ENCODE data around the gene KRTAP4-7. TPM values are rescaled to one million over a fixed set of nuclear protein-coding genes. Genes with fewer than 3 reads are reported as not detected.
"Not testable (repeated sequence)": the region's sequence is repeated elsewhere in the genome, so short reads cannot be mapped to it uniquely, and the experiment has no call there.

The KRTAP4-7 gene
- total RNA-seq, 1 donor from 2014 or later = not detected

DNA sequence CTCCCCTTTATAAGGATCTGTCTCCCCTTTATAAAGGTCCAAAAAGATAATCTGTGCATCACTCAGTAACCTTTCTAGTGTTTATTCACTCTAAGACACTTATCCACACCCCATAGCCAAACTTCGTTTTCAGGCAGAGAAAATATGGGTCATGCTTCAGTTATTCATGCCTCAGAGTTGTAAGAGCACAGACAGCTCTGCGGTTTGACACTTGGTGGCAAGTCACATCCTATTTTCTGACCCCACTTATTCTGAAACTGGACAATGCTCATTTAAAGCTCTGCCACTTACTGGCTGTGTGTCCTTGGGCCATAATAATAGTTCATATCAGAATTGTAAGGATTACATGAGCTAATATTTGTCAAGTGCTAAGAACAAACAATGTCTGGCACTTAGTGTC, 34.8 kb upstream of the KRTAP4-7 start:
- Histone ChIP-seq H3K27ac (no peak overlapping the region), H3K4me1 (no peaks in the 10 kb centered on the region), H3K4me3 (no peak overlapping the region), H3K9me3 (peaks cover 0 to 3% of the 10 kb centered on the region in 2 donors), H3K27me3 (no peaks in the 10 kb centered on the region), H3K36me3 (no peaks in the 10 kb centered on the region)
- no peak for DNase-seq (ENCODE audit: low spot score in 2 of 2)
- no peak for TF ChIP-seq CTCF (IDR thresholded peaks at IDR 0.05)
- intact Hi-C loops (cut with DNase I) = no loop called here

GRCh38 chr17:41052566-41052965, 31.4 kb upstream of the KRTAP4-7 start:
- H3K4me1 ChIP-seq = no peaks in the 10 kb centered on the region

DNA sequence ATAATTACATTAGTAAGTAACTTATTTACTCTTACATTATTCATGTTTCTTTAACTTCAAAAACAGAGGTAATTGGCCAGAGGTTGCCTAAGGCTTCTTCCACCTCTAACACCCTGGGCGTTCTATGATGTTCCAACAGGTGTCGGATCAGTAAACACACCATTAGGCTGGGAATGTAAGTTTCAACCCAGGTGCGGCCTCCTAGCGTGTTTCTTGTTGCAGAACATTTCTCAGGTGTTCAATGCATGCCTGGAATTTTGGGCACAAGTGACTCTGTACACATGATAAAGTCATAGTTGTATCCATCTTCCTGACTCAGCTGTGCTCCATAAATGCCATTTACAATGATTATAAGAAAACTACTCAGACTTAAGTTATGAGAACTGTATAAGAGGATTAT, 29.9 kb upstream of the KRTAP4-7 start:
- intact Hi-C loops (cut with DNase I) = no loop called here
- Histone ChIP-seq H3K4me3 (no peak overlapping the region), H3K27me3 (no peaks in the 10 kb centered on the region), H3K27ac (no peak overlapping the region), H3K9me3 (peaks cover 0 to 3% of the 10 kb centered on the region in 2 donors), H3K36me3 (no peaks in the 10 kb centered on the region), H3K4me1 (no peaks in the 10 kb centered on the region)
- TF ChIP-seq CTCF (IDR thresholded peaks at IDR 0.05) = no peak
- no peak for DNase-seq (ENCODE audit: low spot score in 2 of 2)

More at GRCh38 chr17:41052566-41052965, 31.4 kb upstream of the KRTAP4-7 start:
- Histone ChIP-seq H3K36me3 (no peaks in the 10 kb centered on the region), H3K27ac (no peak overlapping the region), H3K27me3 (no peaks in the 10 kb centered on the region), H3K4me3 (no peak overlapping the region), H3K9me3 (peaks cover 0 to 3% of the 10 kb centered on the region in 2 donors)
- no peak for DNase-seq (ENCODE audit: low spot score in 2 of 2)
- TF ChIP-seq CTCF (IDR thresholded peaks at IDR 0.05) = no peak
- intact Hi-C loops (cut with DNase I) = no loop called here

DNA sequence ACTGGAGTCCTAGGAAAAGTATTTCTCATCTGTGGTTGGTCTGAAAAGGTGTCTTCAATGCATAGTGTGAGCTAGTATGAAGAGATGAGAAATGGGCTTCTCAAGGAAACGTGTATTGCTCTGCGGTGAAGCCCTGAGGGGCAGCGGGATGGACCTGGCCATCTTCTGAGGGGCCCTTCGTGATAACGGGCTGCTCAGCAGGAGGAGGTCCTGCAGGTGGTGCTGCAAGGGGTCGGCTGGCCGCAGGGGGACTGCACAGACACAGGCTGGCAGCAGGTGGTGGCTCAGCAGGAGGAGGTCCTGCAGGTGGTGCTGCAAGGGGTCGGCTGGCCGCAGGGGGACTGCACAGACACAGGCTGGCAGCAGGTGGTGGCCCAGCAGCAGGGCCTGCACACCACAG, 29.4 kb upstream of the KRTAP4-7 start:
- intact Hi-C loops (cut with DNase I); H3K4me3 ChIP-seq; H3K27me3 ChIP-seq; DNase-seq (ENCODE audit: low spot score in 2 of 2); H3K9me3 ChIP-seq; H3K4me1 ChIP-seq; H3K36me3 ChIP-seq; H3K27ac ChIP-seq: not testable (repeated sequence)

DNA sequence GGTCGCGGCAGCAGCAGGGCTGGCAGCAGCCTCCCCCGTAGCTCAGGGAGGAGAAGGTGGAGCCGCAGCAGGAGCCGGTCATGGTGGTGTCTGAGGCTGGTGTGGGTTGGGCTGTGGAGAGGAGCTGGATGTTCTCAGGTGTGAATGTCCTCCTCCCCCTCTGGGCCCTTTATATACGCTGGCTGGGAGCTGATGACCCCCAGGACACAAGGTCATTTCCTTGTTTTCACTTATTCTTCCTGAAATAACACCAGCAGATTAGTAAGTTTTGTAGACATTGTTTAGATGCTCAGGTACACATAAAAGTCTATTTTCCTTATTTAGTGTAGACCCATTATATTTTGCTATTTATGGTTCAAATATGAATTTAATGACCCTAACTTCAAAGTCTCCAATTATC, 28.8 kb upstream of the KRTAP4-7 start, which contains the start of gene KRTAP2-2:
Gene KRTAP2-2 (minus strand): TSS at position 101 of the 400 bp plus-strand sequence. CDS start 19 bp downstream, at position 82.
- DNase-seq (ENCODE audit: low spot score in 2 of 2); H3K36me3 ChIP-seq; H3K4me3 ChIP-seq; H3K9me3 ChIP-seq; H3K4me1 ChIP-seq; intact Hi-C loops (cut with DNase I); H3K27me3 ChIP-seq; H3K27ac ChIP-seq: not testable (repeated sequence)

- TF ChIP-seq CTCF (IDR thresholded peaks at IDR 0.05) = no peak
- intact Hi-C loops (cut with DNase I) = no loop called here
- no peak overlapping the region for H3K27ac ChIP-seq
- H3K4me3 ChIP-seq = no peak overlapping the region
- peaks cover 0 to 3% of the 10 kb centered on the region in 2 donors for H3K9me3 ChIP-seq
- peaks cover 9 to 10% of the 10 kb centered on the region in 2 donors for H3K4me1 ChIP-seq
- H3K36me3 ChIP-seq = no peaks in the 10 kb centered on the region
- no peaks in the 10 kb centered on the region for H3K27me3 ChIP-seq
- DNase-seq (ENCODE audit: low spot score in 2 of 2) = no peak
These were observed 26.4 kb upstream of the KRTAP4-7 start for GRCh38 chr17:41057547-41057946.

DNA sequence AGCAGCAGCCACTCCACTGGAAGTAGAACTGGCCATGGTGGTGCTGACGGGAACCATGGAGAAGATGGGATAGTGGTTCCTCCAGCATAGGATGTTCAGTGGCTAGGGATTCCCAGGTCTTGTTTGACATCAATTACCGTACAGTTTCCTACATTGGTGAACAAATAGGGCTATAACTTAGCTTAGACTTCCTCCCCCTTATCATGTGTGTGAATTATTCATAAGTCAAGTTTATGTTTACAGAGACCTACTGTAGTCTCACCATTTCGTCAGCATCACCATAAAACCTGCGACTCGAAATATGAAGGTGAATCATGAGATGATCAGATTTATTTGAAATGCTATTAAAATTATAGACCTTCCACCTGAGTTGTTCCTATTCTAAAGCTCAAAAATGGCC, 25.2 kb upstream of the KRTAP4-7 start:
- intact Hi-C loops (cut with DNase I) = no loop called here
- no peaks in the 10 kb centered on the region for H3K36me3 ChIP-seq
- no peak for DNase-seq (ENCODE audit: low spot score in 2 of 2)
- H3K27me3 ChIP-seq = no peaks in the 10 kb centered on the region
- peaks cover 9 to 10% of the 10 kb centered on the region in 2 donors for H3K4me1 ChIP-seq
- no peaks in the 10 kb centered on the region for H3K9me3 ChIP-seq
- H3K4me3 ChIP-seq = no peak overlapping the region
- H3K27ac ChIP-seq = no peak overlapping the region
- TF ChIP-seq CTCF (IDR thresholded peaks at IDR 0.05) = no peak

- DNase-seq (ENCODE audit: low spot score in 2 of 2); intact Hi-C loops (cut with DNase I); H3K4me3 ChIP-seq: not testable (repeated sequence)
These were observed 24.5 kb upstream of the KRTAP4-7 start for GRCh38 chr17:41059276-41060051.

More at GRCh38 chr17:41059276-41060051, 24.5 kb upstream of the KRTAP4-7 start:
- H3K27me3 ChIP-seq, H3K36me3 ChIP-seq, H3K4me1 ChIP-seq, H3K9me3 ChIP-seq, H3K27ac ChIP-seq: not testable (repeated sequence)

All from ascending aorta (tissue), 2 donors.